GM23338 (cell line): ENCODE measurements around the gene P4HA1. TPM values are rescaled to one million over a fixed set of nuclear protein-coding genes. Genes with fewer than 3 reads are reported as not detected.

Experiments used
- ATAC-seq: fragments of 200-7000 bp; cut with Tn5 transposase; 3 replicates; pipeline ENCODE4 v1.9.1; 2020
- DNase-seq: peaks from one replicate; pipeline ENCODE4 v3.0.0-alpha.2; 2015; ENCODE audit warnings: low spot score
- H2AFZ ChIP-seq: fragments of 200-600 bp; sonication (generic); 2 replicates; pipeline ENCODE4 v1.8.0; 2016; ENCODE audit warnings: antibody characterized with exemption, mild to moderate bottlenecking, moderate library complexity
- H3F3A ChIP-seq: fragments of 200-600 bp; sonication (generic); replicated peaks from 2 replicates; pipeline ENCODE4 v1.8.0; 2017; ENCODE audit warnings: antibody characterized with exemption, mixed run types, low read depth
- H3K27ac ChIP-seq: fragments of 200-600 bp; sonication (generic); 2 replicates; pipeline ENCODE4 v1.6.1; 2016; ENCODE audit warnings: low read depth
- H3K27me3 ChIP-seq: fragments of 200-600 bp; sonication (generic); 2 replicates; pipeline ENCODE4 v1.8.0; 2016; ENCODE audit warnings: mild to moderate bottlenecking, mixed run types, moderate library complexity; ENCODE audit not compliant: insufficient read depth
- H3K36me3 ChIP-seq: fragments of 200-600 bp; sonication (generic); 2 replicates; pipeline ENCODE4 v1.8.0; 2016; ENCODE audit warnings: mild to moderate bottlenecking; ENCODE audit not compliant: insufficient read depth
- H3K4me1 ChIP-seq: fragments of 200-600 bp; sonication (generic); 2 replicates; pipeline ENCODE4 v1.8.0; 2016; ENCODE audit warnings: mild to moderate bottlenecking, moderate library complexity; ENCODE audit not compliant: insufficient read depth
- H3K4me2 ChIP-seq: fragments of 200-600 bp; sonication (generic); 2 replicates; pipeline ENCODE4 v1.7.1; 2017; ENCODE audit warnings: mixed run types
- H3K4me3 ChIP-seq: fragments of 200-600 bp; sonication (generic); 2 replicates; pipeline ENCODE4 v1.6.1; 2016; ENCODE audit warnings: mixed run types
- H3K79me2 ChIP-seq: fragments of 200-600 bp; sonication (generic); replicated peaks from 2 replicates; pipeline ENCODE4 v1.8.0; 2017; ENCODE audit warnings: mild to moderate bottlenecking; ENCODE audit not compliant: insufficient read depth
- H3K9me2 ChIP-seq: fragments of 200-600 bp; sonication (generic); 2 replicates; pipeline ENCODE4 v1.8.0; 2017; ENCODE audit not compliant: insufficient read depth
- H4K20me1 ChIP-seq: fragments of 200-600 bp; sonication (generic); replicated peaks from 2 replicates; pipeline ENCODE4 v1.8.0; 2017; ENCODE audit warnings: mild to moderate bottlenecking; ENCODE audit not compliant: insufficient read depth
- H3K27ac Mint-ChIP-seq: 2 replicates; pipeline ENCODE4 v1.8.0; 2020; ENCODE audit warnings: inconsistent platforms, mild to moderate bottlenecking, moderate library complexity, mixed read lengths
- H3K27me3 Mint-ChIP-seq: 3 replicates; pipeline ENCODE4 v1.8.0; 2022; ENCODE audit warnings: low read depth, mild to moderate bottlenecking, moderate library complexity, mixed read lengths, inconsistent platforms; ENCODE audit not compliant: insufficient read depth, poor library complexity
- H3K36me3 Mint-ChIP-seq: 3 replicates; pipeline ENCODE4 v1.8.0; 2021; ENCODE audit warnings: low read depth, mild to moderate bottlenecking, inconsistent platforms, moderate library complexity, mixed read lengths
- H3K4me1 Mint-ChIP-seq: 3 replicates; pipeline ENCODE4 v1.8.0; 2020; ENCODE audit warnings: mild to moderate bottlenecking, inconsistent platforms, mixed read lengths
- H3K4me3 Mint-ChIP-seq: 3 replicates; pipeline ENCODE4 v1.8.0; 2021; ENCODE audit warnings: moderate library complexity, mild to moderate bottlenecking, inconsistent platforms, mixed read lengths
- H3K9me3 Mint-ChIP-seq: 3 replicates; pipeline ENCODE4 v1.8.0; 2020; ENCODE audit warnings: moderate library complexity, mild to moderate bottlenecking, inconsistent platforms, mixed read lengths
- CREB1 ChIP-seq: fragments of 250-450 bp; sonication (Bioruptor Pico); IDR thresholded peaks from 2 replicates; pipeline ENCODE4 v1.5.0; 2020; ENCODE audit warnings: low read depth, mild to moderate bottlenecking, moderate library complexity
- ETS1 ChIP-seq: IDR thresholded peaks from 2 replicates; pipeline ENCODE4 v1.6.1; 2016; ENCODE audit warnings: antibody characterized with exemption
- EZH2 ChIP-seq: fragments of 200-600 bp; sonication (generic); IDR thresholded peaks from one replicate; pipeline ENCODE4 v1.8.0; 2017; ENCODE audit warnings: antibody characterized with exemption, mild to moderate bottlenecking, low read depth; ENCODE audit not compliant: unreplicated experiment
- EZH2phosphoT487 ChIP-seq: fragments of 200-600 bp; sonication (generic); IDR thresholded peaks from one replicate; pipeline ENCODE4 v1.8.1; 2018; ENCODE audit warnings: antibody characterized with exemption; ENCODE audit not compliant: unreplicated experiment
- POLR2AphosphoS5 ChIP-seq: IDR thresholded peaks from 2 replicates; pipeline ENCODE4 v1.6.1; 2016; ENCODE audit warnings: antibody characterized with exemption, low read depth
- REST ChIP-seq: IDR thresholded peaks from one replicate; pipeline ENCODE4 v1.6.1; 2018; ENCODE audit warnings: antibody characterized with exemption; ENCODE audit not compliant: unreplicated experiment
- STAT1 ChIP-seq: IDR thresholded peaks from one replicate; pipeline ENCODE4 v1.6.1; 2016; ENCODE audit warnings: antibody characterized with exemption; ENCODE audit not compliant: unreplicated experiment
- ZNF114 ChIP-seq: fragments of 250-450 bp; sonication (Bioruptor Pico); IDR thresholded peaks from 2 replicates; pipeline ENCODE4 v1.5.0; 2020; ENCODE audit warnings: mild to moderate bottlenecking, moderate library complexity
- ZNF331 ChIP-seq: fragments of 250-450 bp; sonication (Bioruptor Pico); IDR thresholded peaks from 2 replicates; pipeline ENCODE4 v1.5.0; 2020; ENCODE audit warnings: low read depth, mild to moderate bottlenecking, moderate library complexity
- ZNF462 ChIP-seq: fragments of 250-450 bp; sonication (Bioruptor Pico); IDR thresholded peaks from 2 replicates; pipeline ENCODE4 v1.5.0; 2020; ENCODE audit warnings: mild to moderate bottlenecking, moderate library complexity
- polyA plus RNA-seq: library from polyadenylated mRNA; unstranded; fragments of >200 nt; fragmentation: Nextera tagmentation; extraction: Ambion mirVana; gene quantifications from 2 replicates; pipeline ENCODE4 v1.2.1, GENCODE V29; 2016
- total RNA-seq: library from RNA; depleted of rRNA; stranded (reverse); fragments of >200 nt; shearing (Covaris generic); gene quantifications from 2 replicates; pipeline ENCODE4 v1.2.3, GENCODE V29; 2014

The P4HA1 gene
- total and polyA plus RNA-seq, 2 experiments from 2014 or later: 26.4 to 27.1 TPM

- Mint-ChIP-seq H3K4me3 (no peak overlapping the region), H3K4me1 (peaks cover 16% of the 10 kb centered on the region; the same call in 2 of the 3 replicates), H3K36me3 (no peaks in the 10 kb centered on the region), H3K27ac (no peak overlapping the region), H3K27me3 (peaks cover 4% of the 10 kb centered on the region), H3K9me3 (no peaks in the 10 kb centered on the region)
- H3K9me2 ChIP-seq: no peaks in the 10 kb centered on the region
- H3K27ac ChIP-seq: no peak overlapping the region
- no peak overlapping the region for H3K4me2 ChIP-seq
- no peaks in the 10 kb centered on the region for H3F3A ChIP-seq
- H3K79me2 ChIP-seq: peaks cover 8% of the 10 kb centered on the region
- H2AFZ ChIP-seq: no peak overlapping the region
- peaks cover 9% of the 10 kb centered on the region for H3K4me1 ChIP-seq
- DNase-seq (no peak), ATAC-seq (no peak)
- TF ChIP-seq STAT1 (no peak), EZH2phosphoT487 (no peak), ZNF331 (CRISPR knock-in tag) (no peak), CREB1 (CRISPR knock-in tag) (no peak)
- H3K4me3 ChIP-seq: no peak overlapping the region
- no peaks in the 10 kb centered on the region for H3K36me3 ChIP-seq
- no peaks in the 10 kb centered on the region for H4K20me1 ChIP-seq
- no peaks in the 10 kb centered on the region for H3K27me3 ChIP-seq
Measured at GRCh38 chr10:73099141-73099540, 2.5 kb upstream of the P4HA1 start.

GRCh38 chr10:73097305-73097670 lies 622 bp upstream of the P4HA1 start:
- no peaks in the 10 kb centered on the region for H3K27me3 ChIP-seq
- no peak overlapping the region for H3K27ac ChIP-seq
- peak overlapping the region; percentile 62 for H3K4me3 ChIP-seq
- no peaks in the 10 kb centered on the region for H4K20me1 ChIP-seq
- H3K9me2 ChIP-seq: no peaks in the 10 kb centered on the region
- ATAC-seq (no peak), DNase-seq (no peak)
- Mint-ChIP-seq H3K27me3 (peaks cover 7% of the 10 kb centered on the region), H3K36me3 (no peaks in the 10 kb centered on the region), H3K4me3 (peak overlapping the region; percentile 88), H3K4me1 (peaks cover 19% of the 10 kb centered on the region; the same call in 2 of the 3 replicates), H3K9me3 (no peaks in the 10 kb centered on the region), H3K27ac (no peak overlapping the region)
- H2AFZ ChIP-seq: peak overlapping the region; percentile 28; the same call in 1 of the 2 replicates
- H3K4me1 ChIP-seq: peaks cover 12% of the 10 kb centered on the region
- no peaks in the 10 kb centered on the region for H3K36me3 ChIP-seq
- H3F3A ChIP-seq: no peaks in the 10 kb centered on the region
- H3K4me2 ChIP-seq: peak overlapping the region; percentile 76
- H3K79me2 ChIP-seq: peaks cover 22% of the 10 kb centered on the region
- TF ChIP-seq REST (no peak), ZNF331 (CRISPR knock-in tag) (no peak), ETS1 (no peak), CREB1 (CRISPR knock-in tag) (no peak), ZNF114 (no peak), EZH2 (no peak), ZNF462 (CRISPR knock-in tag) (no peak), POLR2AphosphoS5 (no peak)
